Activated CD4-positive, CD25-positive, alpha-beta regulatory T cell treated with anti-CD3 and anti-CD28 coated beads, Interleukin-2, amount 50 U/mL, for 24 hours (primary cell): Measurements from ENCODE around the gene LONRF2.

Experiments used
- ATAC-seq, 2 donors: fragments of 150-1000 bp; cut with Tn5 transposase; one replicate each; pipeline ENCODE4 v1.10.0; 2021; ENCODE audit warnings: mild to moderate bottlenecking in 1 of 2, moderate library complexity in 1 of 2

LONRF2 gene

GRCh38 chr2:100230754-100231153 is 91.5 kb downstream of the LONRF2 start:
- no peak for ATAC-seq

DNA sequence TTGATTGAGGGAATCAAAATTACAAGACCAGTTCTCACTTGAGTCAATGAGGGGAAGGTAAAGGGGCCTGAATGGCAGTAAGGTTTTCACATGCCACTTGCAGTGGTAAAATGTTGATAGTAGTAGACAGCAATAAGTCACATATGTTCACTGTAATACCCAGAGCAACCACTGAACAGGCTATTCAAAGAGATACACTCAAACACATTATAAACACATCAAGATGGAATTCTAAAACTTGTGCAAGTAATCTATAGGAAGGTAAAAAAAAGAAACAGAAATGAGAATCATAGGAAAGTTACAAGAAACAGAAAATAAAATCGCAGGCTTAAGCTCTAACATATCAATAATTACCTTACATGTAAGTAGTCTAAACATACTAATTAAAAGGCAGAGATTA is 93.3 kb downstream of the LONRF2 start:
- ATAC-seq: no peak

- no peak for ATAC-seq
Measured at GRCh38 chr2:100228415-100228814, 93.9 kb downstream of the LONRF2 start.

- no peak for ATAC-seq
Measured at GRCh38 chr2:100224988-100225710, 97.2 kb downstream of the LONRF2 start.

- ATAC-seq: no peak
Measured at GRCh38 chr2:100223502-100223901, 98.8 kb downstream of the LONRF2 start.
